ENCODE data around the gene UBE2E2. TPM values are rescaled to one million over a fixed set of nuclear protein-coding genes. Genes with fewer than 3 reads are reported as not detected.

UBE2E2 gene
- total RNA-seq, 1 donor from 2014 or later: 64.6 TPM

DNA sequence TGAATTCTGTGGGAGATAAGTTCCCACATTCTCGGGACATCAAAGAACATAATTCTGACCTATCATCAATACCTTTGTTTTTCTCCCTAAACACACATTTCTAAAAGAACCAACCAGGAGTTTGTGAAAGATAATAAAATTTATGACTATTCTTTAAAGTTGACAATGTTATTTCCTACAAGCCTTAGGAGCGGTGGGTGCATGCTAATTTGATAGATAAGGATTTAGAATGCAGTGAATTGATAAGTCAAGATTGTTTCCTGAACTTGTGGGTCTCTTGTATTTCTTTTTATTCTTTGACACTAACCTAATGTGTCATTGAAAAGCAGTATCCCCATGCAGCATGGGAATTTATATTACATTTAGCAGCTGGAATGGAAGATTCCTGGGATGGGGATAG lies 10.3 kb upstream of the UBE2E2 start:
- no peak for DNase-seq (ENCODE audit: low spot score)

DNA sequence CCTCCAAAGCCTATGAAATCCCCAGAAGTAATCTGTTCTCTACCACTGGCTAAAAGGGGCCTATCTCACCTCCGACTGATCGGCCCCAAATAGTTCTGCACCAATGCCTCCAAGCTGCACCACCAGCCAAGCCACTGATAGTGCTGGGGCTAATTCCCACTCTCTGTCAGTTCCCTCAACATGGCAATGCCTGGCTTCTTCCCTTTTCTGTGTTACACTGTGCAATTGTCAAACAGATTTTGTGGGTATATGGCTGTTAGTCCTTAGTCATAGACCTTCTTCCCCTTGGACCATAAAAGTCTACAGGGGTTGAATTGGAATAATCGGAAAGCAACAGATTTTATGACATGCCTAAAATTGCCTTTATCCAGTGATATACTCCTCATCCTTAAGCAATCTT lies 9.3 kb upstream of the UBE2E2 start:
- DNase-seq (ENCODE audit: low spot score): no peak

DNA sequence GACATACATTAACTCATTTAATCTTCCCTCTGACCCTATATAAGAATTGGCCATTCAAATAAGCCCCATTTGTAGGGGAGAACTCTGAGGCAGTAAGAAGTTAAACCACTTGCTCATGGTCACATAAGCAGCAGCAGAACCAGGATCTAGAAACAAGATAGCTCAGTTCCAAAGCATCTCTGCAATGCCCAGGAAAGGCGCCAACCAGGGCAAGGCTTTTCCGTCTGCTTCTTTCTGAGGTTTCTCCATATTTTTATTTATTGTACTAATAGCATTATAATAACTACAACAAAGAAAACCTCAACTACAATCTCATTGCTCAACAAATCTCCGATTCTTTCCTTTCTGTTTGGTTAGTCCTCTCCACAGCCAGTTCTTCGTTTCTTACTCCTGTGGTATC lies 4.3 kb upstream of the UBE2E2 start:
- no peak for DNase-seq (ENCODE audit: low spot score)

DNA sequence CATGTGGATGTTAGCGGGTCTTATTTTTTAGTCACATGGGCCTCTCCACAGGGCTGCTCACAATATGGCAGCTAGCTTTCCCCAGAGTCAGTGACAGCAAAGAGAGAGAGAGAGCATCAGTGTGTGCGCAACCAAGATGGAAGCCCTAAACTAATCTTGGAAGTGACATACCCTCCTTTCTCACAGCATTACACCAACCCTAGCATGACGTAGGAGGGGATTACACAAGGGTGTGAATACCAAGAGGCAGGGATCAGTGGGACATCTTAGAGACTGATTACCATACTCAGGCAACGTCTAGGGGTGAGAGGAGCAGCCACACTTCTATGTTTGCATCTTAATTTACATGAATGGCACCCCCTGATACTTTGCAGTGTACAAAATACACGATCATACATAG lies 3.5 kb upstream of the UBE2E2 start:
- no peak for DNase-seq (ENCODE audit: low spot score)

DNA sequence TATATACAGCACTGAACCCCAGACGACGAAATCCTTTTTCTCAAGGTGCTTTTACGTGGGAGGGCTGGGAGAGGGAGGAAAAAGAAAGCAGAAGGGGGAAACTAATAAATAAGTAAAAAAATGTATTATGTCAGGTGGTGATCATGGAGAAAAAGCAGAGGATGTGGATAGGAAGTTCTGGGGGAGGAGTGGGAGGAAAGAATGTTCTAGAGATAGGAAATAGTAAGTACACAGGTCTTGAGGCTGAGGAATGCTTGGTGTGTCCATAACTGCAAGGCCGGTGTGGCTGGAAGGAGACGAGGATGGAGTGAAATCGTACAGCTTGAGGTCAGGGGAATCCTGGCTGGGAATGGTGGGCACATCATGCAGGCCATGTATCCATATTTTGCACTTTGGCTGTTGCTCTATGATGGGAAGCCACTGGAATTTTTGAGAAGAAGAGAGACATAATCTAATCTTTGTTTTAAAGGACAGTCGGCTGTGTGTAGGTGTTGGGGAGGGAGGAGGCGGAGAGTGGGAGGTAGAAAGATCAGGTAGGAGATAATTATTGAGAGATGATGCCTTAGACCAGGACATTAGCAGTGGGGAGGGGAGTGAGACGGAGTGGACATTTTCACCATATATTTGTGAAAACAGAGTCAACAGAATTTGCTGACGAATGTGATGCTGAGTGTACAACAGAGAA lies 1.8 kb upstream of the UBE2E2 start:
- no peak for DNase-seq (ENCODE audit: low spot score)

DNA sequence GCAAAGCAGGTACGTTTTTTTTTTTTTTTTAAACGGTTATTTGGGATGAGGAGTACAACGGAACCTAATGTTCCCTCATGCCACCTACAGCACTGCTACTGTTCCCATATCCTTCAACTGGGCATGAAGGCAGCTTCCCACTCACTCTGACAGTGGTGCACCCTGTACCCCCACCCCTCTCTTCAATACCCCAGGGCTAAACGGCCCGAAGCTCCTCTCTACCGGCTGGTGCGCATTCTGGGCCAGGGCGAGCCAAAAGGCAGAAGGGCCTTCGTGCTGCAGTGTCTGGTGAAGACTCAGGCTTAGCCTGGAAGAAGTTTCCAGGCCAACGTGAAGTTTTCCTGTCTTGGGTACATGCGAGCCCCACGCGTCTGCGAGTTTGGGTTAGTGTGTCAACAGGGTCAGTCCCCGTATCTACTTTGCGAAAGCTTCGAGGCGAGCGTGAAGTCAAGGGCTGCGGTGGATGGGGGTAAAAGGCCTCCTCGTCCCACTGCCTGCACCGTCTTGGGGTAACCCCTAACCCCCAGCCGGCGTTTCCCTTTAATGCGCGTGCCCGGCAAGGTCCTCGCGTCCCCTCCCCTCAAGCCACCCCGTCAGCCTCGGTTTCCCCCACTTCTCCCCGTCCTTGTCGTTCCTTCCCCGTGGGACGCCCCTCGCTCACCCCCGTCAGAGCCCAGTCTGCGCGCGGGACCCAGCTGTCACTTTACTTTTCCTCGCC lies 765 bp upstream of the UBE2E2 start:
- no peak for DNase-seq (ENCODE audit: low spot score)

DNA sequence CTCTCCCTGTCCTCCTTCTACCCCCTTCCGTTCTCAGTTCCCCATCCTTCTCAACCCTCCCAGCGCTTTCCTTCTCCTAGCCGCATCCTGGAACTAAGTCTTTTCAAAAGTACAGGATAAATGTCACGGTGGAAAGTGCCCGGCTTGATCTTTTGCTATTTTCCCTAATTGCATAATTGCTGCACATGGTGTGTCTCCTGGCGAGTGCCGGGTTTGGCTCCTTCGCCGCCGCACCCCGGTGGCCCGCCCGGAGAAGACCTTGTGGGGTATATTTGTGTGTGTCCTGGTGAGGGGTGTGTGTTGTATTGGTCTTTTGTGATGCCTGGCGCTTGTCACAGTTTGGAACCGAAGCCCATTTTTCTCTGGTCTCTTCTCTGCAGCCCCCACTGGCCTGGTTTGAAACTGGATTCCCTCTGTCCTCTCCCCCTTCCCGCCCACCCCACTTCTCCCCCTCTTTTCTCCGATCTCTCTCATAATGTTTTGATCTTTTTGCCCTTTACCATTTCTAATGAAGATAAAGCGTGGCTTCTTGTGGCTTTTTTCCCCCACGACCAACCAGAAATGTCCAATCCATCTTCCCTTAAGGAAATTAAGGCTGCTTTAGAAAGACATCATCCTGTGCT lies 692 bp downstream of the UBE2E2 start:
- DNase-seq (ENCODE audit: low spot score): no peak

DNA sequence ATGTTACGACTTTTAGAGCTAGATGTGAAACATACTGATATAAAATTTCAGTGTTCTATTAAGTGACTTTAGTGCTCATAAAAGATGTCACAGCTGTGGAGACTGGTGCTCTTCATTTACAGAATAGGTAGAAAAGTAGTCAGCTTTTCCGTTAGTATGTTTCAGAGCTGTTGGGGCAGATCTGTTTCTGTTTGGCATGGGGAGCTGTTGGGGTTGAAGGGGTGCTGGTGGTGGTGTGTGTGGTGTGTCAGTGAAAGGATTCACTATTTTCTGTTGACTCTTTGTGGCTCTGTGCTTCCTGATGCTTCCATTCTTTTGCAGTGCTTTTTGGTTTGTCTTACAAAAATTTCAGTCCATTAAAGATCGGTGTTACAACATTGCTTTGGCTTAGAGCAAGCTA lies 3.2 kb downstream of the UBE2E2 start:
- no peak for DNase-seq (ENCODE audit: low spot score)

DNA sequence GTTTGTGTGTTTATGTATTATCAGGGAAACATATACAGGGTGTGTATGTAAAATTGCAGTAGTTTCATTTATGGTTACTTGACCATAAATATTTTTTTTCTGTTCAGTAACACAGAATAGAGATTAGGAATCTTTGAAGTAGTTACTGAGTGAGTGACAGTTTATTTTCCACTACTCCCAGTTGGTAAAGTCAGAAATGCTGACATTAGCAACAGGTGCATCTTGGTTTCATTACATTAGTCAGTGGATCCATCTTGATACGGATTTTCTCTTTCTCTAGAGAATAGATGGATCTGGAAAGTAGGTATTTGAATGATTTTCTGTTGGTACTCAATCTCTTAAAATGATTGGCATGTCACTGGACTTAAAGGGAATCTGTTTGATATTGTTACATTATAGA lies 6.0 kb downstream of the UBE2E2 start:
- no peak for DNase-seq (ENCODE audit: low spot score)

DNA sequence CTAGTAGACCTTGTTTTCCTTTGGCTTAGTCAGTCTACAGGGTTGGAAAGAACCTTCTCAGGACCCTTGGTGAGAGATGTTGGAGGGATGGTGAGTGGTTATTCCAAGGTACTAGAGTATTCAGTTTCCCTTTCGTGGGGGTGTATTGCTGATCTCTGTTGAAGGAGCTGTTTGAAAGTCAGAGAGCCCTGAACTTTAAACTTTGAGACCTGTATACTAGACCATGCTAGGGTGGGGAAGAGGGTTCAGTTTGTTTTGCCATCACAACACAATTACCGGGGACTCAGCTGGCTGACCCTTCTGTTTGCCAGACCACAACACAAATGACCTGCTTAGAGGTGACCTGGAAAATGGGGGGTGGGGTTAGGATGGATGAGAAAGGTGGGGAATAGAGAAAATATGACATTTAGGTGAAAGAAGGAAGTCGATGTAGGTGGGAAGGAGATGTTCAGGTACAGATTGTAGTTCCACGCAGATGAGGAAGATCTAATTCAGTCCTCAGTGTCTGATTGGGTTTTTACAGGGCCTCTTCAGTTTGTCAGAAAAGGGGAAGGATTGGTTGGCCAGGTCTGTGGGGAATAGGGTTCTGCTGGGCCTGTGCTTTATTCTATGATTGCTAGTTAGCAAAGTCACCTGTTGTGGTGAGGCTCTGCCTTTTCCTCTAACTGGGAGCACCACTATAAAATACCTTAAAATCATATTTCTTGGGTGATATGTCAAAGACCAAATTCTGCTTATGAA lies 6.8 kb downstream of the UBE2E2 start:
- DNase-seq (ENCODE audit: low spot score): no peak

DNA sequence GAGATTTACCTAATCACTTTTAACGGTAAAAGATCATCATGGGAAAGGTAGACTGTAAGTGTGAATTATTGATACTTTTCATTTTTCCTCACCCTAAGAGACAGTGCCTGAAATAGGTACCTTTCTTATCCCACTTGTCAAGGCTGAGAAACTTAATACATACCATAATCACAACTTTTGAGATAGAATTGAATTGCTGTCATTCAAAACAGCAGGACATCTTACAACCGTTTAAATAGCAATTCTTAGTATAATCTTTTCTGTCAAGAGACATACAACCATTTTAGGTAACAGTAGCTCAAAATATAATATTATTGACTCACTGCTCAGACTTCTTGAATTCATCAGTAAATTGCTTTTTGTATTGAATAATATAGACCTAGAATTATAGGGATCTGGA lies 10.7 kb downstream of the UBE2E2 start:
- no peak for DNase-seq (ENCODE audit: low spot score)

DNA sequence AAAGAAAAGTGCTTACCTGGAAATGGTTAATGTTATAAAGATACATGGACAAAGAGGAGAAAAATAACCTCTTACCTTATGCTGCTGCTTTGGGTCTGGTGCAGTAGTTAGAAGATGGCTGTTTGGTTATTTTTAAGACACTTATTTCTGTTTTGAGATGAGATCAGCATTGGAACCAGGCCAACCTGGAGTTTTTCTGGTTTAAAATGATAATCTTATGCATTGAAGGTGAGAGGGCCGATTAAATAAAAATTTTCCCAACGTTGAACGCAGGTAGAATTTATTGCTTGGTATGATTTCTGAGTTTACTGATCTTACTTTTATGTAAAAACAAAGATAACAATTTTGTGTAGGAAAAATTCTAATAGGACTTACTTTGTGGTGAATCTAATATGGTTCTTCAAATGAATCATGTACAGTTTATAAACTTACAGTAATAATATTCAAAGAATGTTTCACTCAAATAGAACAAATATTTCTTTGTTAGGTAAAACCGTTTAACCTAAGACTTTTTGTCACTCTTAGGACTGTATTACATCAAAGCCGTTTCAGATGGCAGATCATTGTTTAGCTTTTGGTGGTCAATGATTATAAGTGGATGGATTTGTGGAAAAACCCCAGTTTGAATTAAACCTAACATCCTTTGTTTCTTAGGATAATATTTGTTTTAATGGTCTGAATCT lies 14.9 kb downstream of the UBE2E2 start:
- no peak for DNase-seq (ENCODE audit: low spot score)

DNA sequence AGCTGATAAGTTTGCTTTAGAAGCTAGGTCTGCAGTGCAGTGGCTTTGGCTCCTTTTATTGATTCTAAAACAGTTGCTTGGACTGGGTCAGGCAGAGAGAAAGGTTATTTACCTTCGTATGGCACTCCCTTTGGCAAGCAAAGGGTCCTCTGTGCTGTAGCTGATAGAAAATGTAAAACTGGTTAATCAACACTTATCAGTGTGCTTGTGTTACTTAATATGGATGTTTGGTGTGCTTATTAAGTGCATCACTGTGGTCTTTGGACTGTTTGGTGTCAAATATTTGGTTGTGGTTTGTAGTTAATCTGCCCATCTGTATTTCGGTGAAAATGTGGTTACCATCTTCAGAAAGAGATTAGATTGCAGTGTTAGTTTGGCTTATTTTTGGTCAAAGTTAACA lies 16.0 kb downstream of the UBE2E2 start:
- DNase-seq (ENCODE audit: low spot score): no peak

DNA sequence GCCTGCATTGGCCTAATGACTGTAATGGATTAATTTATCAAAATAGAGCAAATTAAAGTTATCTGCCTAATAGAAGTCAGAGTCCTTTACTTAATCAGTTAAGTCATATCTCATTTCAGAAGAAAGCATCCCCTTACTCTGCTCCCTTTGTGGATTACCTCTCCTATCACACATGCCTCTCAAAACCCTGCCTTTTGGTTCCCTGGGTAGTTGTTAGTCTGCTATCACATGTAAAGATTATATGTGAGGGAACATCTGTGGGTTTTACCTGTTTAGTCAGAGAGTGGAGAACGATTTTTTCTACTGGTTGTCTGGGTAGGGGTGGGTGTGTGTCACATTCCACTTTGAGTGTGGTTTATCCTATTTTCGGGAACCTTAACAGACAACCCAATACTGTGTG lies 16.4 kb downstream of the UBE2E2 start:
- DNase-seq (ENCODE audit: low spot score): no peak

DNA sequence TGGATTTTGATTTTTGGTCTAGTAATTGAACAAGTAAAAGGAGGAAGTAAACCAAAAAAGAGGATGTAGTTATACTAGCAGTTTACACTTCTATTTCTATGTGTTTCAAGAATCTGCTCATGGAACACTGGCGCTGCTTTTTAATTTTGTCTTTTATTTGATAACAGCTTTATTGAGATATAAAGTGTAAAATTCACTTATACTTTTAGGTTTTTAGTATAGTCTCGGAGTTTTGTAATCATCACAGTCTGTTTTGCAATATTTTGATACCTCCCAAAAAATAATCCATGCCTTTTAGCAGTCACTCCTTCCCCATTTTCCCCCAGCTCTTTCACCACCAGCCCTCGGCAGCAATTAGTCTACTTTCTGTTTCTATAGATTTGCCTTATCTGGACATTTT lies 18.0 kb downstream of the UBE2E2 start:
- no peak for DNase-seq (ENCODE audit: low spot score)

DNA sequence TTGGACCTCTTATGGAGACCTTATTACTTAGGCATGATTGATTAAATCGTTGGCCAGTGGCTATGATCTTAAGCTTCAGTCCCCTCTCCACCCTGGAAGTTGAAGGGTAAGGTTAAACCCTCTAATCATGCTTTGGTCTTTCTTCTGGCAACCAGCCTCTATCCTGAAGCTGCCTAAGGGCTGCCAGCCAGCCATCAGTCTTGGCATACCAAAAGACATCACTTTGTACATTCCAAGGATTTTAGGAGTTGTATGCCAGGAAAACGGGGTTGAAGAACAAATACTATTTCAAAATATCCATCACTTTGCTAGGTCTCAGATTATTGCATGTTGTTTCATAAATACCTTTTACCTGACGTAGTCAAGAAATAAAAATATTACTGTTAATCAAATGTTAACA lies 28.9 kb downstream of the UBE2E2 start:
- DNase-seq (ENCODE audit: low spot score): no peak

DNA sequence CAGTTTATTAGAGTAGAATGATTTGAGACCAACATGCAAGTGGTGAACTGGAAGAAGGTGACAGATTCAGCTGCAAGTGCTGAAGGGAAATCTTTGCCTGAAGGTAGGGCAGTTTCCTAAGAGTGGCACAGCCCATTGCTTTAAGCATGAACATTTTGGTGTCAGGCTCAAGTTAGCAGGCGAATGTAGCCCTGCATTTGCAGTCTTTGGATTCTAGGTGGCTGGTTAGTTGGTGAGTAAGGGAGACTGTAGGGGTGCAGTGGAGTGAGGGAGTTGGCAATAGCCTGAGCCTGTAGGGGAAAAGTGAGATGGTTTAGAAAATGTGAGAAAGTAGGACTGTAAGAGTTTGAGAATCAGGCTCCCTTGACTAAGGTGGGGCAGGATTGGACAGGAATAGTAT lies 29.7 kb downstream of the UBE2E2 start:
- no peak for DNase-seq (ENCODE audit: low spot score)

DNA sequence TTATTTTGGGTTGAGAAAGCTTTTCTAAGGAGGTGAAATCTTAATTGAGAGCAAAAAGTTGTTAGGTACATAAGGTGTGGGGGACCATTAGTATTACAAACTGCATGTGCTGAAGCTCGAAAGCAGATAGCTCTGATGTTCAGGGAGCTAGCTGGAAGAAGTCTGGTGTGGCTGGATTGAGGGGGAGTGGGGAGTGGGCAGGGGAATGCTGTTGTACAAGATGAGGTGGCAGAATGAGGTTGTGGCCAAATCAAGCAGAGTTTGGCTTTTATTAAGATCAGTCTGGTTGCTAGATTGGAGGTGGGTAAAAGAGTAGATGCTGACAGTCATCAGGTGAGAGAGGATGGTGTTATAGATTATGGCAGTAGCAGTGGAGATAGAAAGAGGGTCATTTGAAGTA lies 32.1 kb downstream of the UBE2E2 start:
- no peak for DNase-seq (ENCODE audit: low spot score)

DNA sequence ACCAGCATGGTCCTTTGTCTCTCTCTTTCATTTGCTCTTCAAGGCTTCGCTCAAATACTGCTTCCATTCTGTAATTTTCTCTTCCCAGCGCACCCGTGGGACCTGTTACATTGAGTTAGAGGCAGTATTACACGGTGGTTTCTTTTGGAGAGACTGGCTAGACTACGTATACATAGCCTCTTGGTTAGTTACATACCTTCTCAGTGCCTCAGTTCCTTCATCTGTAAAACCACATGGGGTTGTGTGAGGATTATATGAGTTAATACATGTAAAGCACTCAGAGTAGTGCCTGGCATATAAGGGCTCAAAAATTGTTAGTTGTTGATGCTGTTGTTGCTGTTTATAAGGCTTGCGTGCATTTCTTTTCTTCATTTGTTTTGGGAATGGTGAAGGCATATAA lies 33.8 kb downstream of the UBE2E2 start:
- DNase-seq (ENCODE audit: low spot score): no peak

DNA sequence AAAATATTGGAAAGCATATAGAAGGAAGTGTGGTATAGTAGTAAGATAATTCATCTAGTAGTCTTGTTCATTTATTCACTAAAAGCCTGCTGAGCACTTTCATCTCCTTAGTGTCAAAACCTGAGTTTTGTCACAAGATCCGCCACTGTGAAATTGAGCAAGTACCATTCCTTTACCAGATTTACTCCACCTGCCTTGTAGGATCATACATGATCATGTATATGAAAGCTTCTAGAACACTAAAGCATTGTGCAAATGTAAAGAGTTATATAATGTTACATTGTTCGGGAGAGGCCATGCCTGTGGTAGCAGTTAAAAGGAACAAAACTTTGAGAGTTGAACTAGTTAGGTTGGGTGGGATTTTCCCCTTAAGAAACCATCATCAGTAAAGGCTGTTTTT lies 35.0 kb downstream of the UBE2E2 start:
- DNase-seq (ENCODE audit: low spot score): no peak

DNA sequence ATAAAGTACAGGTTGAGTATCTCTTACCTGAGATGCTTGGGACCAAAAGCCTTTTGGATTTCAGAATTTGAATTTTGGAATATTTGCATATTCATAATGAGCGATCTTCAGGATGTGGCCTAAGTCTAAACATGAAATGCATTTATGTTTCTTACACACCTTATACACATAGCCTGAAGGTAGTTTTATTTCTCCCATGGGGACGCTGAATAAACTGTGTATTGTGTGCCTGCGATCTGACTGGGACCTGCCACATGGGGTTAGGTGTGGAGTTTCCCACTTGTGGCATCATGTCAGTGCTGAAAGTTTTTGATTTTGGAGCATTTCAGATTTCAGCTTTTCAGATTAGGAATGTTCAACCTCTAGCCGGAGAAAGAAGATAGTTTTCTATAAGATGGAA lies 35.5 kb downstream of the UBE2E2 start:
- no peak for DNase-seq (ENCODE audit: low spot score)

All from mesenteric fat pad (tissue), 1 donor.